ENCODE results near the gene CD274. TPM values are rescaled to one million over a fixed set of nuclear protein-coding genes. Genes with fewer than 3 reads are reported as not detected.

The CD274 gene
- total RNA-seq, 3 donors from 2014 or later (not counting 1 experiment from before 2014, with no cell fraction given) = 4.9 to 7.2 (median 6.0) TPM

- no peak overlapping the region for H3K4me3 ChIP-seq (ENCODE audit: low read length)
- peak in 1 of 3 donors; percentile 80 for ATAC-seq
- Mint-ChIP-seq H3K4me3 (no peak overlapping the region), H3K27me3 (ENCODE audit: low read depth in 2 of 2) (peaks cover 7 to 10% of the 10 kb centered on the region in 2 donors), H3K4me1 (no peaks in the 10 kb centered on the region), H3K36me3 (no peaks in the 10 kb centered on the region), H3K9me3 (no peaks in the 10 kb centered on the region), H3K27ac (no peak overlapping the region)
- intact Hi-C loops (cut with micrococcal nuclease) = no loop called here
- no peak for TF ChIP-seq CTCF (IDR thresholded peaks at IDR 0.05)
- no peaks in the 10 kb centered on the region for H3K9me3 ChIP-seq (ENCODE audit: control insufficient read depth, insufficient read depth, low read length)
- H3K27me3 ChIP-seq (ENCODE audit: control insufficient read depth, insufficient read depth, low read length) = no peaks in the 10 kb centered on the region
- WGBS (ENCODE audit: insufficient coverage) = 89% methylated on average over 3 of the region's 5 CpGs
- H3K36me3 ChIP-seq (ENCODE audit: control insufficient read depth, insufficient read depth, low read length) = no peaks in the 10 kb centered on the region
- no peaks in the 10 kb centered on the region for H3K4me1 ChIP-seq (ENCODE audit: control insufficient read depth, insufficient read depth, low read length)
- H3K27ac ChIP-seq (ENCODE audit: low read length) = no peak overlapping the region
- no peak for DNase-seq
Measured at GRCh38 chr9:5485378-5486085, 35.2 kb downstream of the CD274 start.

GRCh38 chr9:5486988-5487387, 36.6 kb downstream of the CD274 start:
- H3K4me1 ChIP-seq (ENCODE audit: control insufficient read depth, insufficient read depth, low read length) = no peaks in the 10 kb centered on the region
- Mint-ChIP-seq H3K36me3 (no peaks in the 10 kb centered on the region), H3K27me3 (ENCODE audit: low read depth in 2 of 2) (peaks cover 2 to 4% of the 10 kb centered on the region in 2 donors), H3K9me3 (no peaks in the 10 kb centered on the region), H3K4me3 (no peak overlapping the region), H3K4me1 (no peaks in the 10 kb centered on the region), H3K27ac (no peak overlapping the region)
- no peak overlapping the region for H3K4me3 ChIP-seq (ENCODE audit: low read length)
- no peak overlapping the region for H3K27ac ChIP-seq (ENCODE audit: low read length)
- H3K27me3 ChIP-seq (ENCODE audit: control insufficient read depth, insufficient read depth, low read length) = no peaks in the 10 kb centered on the region
- ATAC-seq (no peak), DNase-seq (no peak)
- H3K9me3 ChIP-seq (ENCODE audit: control insufficient read depth, insufficient read depth, low read length) = no peaks in the 10 kb centered on the region
- no peaks in the 10 kb centered on the region for H3K36me3 ChIP-seq (ENCODE audit: control insufficient read depth, insufficient read depth, low read length)
- 94% methylated on average over 5 of the region's 5 CpGs for WGBS (ENCODE audit: insufficient coverage)
- intact Hi-C loops (cut with micrococcal nuclease) = no loop called here
- no peak for TF ChIP-seq CTCF (IDR thresholded peaks at IDR 0.05)

GRCh38 chr9:5488221-5489008, 38.1 kb downstream of the CD274 start:
- H3K4me3 ChIP-seq (ENCODE audit: low read length) = no peak overlapping the region
- no peak overlapping the region for H3K27ac ChIP-seq (ENCODE audit: low read length)
- H3K36me3 ChIP-seq (ENCODE audit: control insufficient read depth, insufficient read depth, low read length) = no peaks in the 10 kb centered on the region
- H3K27me3 Mint-ChIP-seq (ENCODE audit: low read depth in 2 of 2) = no peaks in the 10 kb centered on the region
- H3K9me3 ChIP-seq (ENCODE audit: control insufficient read depth, insufficient read depth, low read length) = no peaks in the 10 kb centered on the region
- ATAC-seq (no peak), DNase-seq (no peak)
- WGBS (ENCODE audit: insufficient coverage) = 95% methylated on average over 8 of the region's 9 CpGs
- H3K4me1 ChIP-seq (ENCODE audit: control insufficient read depth, insufficient read depth, low read length) = no peaks in the 10 kb centered on the region
- H3K4me3 Mint-ChIP-seq = no peak overlapping the region
- intact Hi-C loops (cut with micrococcal nuclease) = no loop called here
- no peak overlapping the region for H3K27ac Mint-ChIP-seq
- H3K27me3 ChIP-seq (ENCODE audit: control insufficient read depth, insufficient read depth, low read length) = no peaks in the 10 kb centered on the region
- H3K4me1 Mint-ChIP-seq = peaks cover 0 to 3% of the 10 kb centered on the region in 2 donors
- no peaks in the 10 kb centered on the region for H3K9me3 Mint-ChIP-seq
- TF ChIP-seq CTCF (IDR thresholded peaks at IDR 0.05) = no peak
- H3K36me3 Mint-ChIP-seq = no peaks in the 10 kb centered on the region
